HG03521 (cell line): Measurements from ENCODE around the gene CYS1.
"Not testable (repeated sequence)": the region's sequence is repeated elsewhere in the genome, so short reads cannot be mapped to it uniquely, and the experiment has no call there.

ENCODE experiments used
- ATAC-seq: cut with Tn5 transposase; IDR thresholded peaks from one replicate; pipeline ENCODE4 v1.9.1; 2021; ENCODE audit warnings: mild to moderate bottlenecking, moderate library complexity; ENCODE audit not compliant: unreplicated experiment

CYS1 gene

DNA sequence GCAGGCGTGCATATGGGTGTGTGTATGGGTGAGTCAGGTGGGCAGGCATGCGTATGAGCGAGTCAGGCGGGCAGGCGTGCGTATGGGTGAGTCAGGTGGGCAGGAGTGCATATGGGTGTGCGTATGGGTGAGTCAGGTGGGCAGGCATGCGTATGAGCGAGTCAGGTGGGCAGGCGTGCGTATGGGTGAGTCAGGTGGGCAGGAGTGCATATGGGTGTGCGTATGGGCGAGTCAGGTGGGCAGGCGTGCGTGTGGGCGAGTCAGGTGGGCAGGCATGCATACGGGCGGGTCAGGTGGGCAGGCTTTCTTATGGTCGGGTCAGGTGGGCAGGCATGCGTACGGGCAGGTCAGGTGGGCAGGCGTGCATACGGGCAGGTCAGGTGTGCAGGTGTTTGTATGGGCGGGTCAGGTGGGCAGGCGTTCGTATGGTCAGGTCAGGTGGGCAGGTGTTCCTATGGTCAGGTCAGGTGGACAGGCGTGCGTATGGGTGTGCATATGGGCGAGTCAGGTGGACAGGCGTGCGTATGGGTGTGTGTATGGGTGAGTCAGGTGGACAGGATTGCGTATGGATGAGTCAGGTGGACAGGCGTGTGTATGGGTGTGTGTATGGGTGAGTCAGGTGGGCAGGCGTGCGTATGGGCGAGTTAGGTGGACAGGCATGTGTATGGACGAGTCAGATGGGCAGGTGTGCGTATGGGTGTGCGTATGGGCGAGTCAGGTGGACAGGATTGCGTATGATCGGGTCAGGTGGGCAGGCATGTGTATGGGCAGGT, 65.6 kb downstream of the CYS1 start:
- ATAC-seq: no peak

DNA sequence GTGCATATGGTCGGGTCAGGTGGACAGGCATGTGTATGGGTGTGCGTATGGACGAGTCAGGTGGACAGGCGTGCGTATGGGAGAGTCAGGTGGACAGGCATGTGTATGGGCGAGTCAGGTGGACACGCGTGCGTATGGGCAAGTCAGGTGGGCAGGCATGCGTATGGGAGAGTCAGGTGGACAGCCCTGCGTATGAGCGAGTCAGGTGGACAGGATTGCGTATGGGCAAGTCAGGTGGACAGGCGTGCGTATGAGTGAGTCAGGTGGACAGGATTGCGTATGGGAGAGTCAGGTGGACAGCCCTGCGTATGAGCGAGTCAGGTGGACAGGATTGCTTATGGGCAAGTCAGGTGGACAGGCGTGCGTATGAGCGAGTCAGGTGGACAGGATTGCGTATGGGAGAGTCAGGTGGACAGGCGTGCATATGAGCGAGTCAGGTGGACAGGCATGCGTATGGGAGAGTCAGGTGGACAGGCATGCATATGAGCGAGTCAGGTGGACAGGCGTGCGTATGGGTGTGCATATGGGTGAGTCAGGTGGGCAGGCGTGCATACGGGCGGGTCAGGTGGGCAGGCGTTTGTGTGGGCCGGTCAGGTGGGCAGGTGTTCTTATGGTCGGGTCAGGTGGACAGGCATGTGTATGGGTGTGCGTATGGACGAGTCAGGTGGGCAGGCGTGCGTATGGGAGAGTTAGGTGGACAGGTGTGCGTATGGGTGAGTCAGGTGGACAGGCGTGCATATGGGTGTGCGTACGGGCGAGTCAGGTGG, 66.4 kb downstream of the CYS1 start:
- not testable (repeated sequence) for ATAC-seq

DNA sequence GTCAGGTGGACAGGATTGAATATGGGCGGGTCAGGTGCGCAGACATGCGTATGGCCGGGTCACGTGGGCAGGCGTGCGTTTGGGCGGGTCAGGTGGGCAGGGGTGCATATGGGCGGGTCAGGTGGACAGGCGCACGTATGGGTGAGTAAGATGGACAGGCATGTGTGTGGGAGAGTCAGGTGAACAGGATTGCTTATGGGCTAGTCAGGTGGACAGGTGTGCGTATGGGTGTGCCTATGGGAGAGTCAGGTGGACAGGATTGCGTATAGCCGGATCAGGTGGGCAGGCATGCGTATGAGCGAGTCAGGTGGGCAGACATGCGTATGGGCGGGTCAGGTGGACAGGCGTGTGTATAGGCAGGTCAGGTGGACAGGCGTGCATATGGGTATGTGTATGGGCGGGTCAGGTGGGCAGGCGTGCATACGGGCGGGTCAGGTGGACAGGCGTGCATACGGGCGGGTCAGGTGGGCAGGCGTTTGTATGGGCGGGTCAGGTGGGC, 67.2 kb downstream of the CYS1 start:
- no peak for ATAC-seq

DNA sequence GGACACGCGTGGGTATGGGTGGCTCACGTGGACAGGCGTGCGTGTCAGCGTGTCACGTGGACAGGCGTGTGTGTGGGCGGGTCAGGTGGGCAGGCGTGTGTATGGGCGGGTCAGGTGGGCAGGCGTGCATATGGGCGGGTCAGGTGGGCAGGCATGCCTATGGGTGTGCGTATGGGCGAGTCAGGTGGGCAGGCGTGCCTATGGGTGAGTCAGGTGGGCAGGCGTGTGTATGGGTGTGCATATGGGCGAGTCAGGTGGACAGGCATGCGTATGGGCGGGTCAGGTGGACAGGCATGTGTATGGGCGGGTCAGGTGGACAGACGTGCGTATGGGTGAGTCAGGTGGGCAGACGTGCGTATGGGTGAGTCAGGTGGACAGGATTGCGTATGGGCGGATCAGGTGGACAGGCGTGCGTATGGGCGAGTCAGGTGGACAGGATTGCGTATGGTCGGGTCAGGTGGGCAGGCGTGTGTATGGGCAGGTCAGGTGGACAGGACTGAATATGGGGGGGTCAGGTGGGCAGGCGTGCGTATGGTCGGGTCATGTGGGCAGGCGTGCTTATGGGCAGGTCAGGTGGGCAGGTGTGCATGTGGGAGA, 67.7 kb downstream of the CYS1 start:
- ATAC-seq: not testable (repeated sequence)

DNA sequence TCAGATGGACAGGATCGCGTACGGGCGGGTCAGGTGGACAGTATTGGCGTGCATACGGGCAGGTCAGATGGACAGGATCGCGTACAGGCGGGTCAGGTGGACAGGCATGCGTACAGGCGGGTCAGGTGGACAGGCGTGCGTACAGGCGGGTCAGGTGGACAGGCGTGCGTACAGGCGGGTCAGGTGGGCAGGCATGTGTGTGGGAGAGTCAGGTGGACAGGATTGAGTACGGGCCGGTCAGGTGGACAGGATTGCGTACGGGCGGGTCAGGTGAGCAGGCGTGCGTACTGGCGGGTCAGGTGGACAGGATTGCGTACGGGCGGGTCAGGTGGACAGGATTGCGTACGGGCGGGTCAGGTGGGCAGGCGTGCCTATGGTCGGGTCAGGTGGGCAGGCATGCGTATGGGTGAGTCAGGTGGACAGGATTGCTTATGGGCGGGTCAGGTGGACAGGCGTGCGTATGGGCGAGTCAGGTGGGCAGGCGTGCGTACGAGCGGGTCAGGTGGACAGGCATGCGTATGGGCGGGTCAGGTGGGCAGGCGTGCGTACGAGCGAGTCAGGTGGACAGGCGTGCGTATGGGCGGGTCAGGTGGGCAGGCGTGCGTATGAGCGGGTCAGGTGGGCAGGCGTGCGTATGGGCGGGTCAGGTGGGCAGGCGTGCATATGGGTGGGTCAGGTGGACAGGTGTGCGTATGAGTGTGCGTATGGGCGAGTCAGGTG, 68.4 kb downstream of the CYS1 start:
- ATAC-seq: not testable (repeated sequence)

DNA sequence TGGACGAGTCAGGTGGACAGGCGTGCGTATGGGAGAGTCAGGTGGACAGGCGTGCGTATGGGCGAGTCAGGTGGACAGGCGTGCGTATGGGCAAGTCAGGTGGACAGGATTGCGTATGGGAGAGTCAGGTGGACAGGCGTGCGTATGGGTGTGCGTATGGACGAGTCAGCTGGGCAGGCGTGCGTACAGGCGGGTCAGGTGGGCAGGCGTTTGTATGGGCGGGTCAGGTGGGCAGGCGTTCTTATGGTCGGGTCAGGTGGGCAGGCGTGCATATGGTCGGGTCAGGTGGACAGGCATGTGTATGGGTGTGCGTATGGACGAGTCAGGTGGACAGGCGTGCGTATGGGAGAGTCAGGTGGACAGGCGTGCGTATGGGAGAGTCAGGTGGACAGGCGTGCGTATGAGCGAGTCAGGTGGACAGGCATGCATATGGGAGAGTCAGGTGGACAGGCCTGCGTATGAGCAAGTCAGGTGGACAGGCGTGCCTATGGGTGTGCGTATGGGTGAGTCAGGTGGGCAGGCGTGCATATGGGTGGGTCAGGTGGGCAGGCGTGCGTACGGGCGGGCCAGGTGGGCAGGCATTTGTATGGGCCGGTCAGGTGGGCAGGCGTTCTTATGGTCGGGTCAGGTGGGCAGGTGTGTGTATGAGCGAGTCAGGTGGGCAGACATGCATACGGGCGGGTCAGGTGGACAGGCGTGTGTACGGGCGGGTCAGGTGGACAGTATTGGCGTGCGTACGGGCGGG, 69.2 kb downstream of the CYS1 start:
- not testable (repeated sequence) for ATAC-seq

DNA sequence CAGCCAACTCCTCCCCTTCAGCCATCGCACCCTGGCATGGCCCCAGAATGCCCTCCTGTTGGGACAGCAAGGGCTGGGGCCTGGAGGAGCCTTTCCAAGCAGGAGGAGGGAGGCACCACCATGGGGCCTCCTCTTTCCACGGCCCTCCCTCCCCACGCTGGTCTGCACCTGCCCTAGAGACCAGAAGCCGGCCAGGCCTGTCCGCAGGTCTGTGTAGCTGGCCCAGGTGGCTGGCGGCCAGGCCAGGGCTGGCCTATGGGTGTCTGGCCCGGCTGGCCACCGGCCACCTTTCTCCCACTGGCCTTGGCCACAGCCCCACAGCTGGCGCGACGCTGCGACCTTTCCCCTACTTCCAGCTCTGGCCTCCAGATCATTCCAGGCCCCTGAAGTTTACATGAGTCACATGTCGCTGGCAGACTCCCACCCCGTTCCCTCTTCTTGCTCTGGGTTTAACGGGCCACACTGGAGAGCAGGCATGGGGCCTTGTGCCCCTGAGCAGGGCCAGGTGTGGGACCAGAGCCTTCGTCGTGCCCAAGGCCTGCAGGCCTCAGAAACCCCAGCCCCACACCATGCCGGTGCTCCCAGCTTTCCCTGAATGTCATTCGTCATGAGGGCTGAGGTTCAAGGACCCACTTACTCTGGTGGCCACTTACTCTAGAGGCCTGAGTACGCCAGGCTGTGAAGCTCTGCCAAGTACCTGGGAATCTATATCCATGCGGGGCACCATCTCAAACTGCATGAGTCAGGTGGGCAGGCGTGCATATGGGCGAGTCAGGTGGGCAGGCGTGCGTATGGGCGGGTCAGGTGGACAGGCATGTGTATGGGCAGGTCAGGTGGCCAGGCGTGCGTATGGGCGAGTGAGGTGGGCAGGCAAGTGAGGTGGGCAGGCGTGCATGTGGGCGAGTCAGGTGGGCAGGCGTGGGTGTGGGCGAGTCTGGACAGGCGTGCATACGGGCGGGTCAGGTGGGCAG, 70.1 kb downstream of the CYS1 start:
- ATAC-seq: no peak

DNA sequence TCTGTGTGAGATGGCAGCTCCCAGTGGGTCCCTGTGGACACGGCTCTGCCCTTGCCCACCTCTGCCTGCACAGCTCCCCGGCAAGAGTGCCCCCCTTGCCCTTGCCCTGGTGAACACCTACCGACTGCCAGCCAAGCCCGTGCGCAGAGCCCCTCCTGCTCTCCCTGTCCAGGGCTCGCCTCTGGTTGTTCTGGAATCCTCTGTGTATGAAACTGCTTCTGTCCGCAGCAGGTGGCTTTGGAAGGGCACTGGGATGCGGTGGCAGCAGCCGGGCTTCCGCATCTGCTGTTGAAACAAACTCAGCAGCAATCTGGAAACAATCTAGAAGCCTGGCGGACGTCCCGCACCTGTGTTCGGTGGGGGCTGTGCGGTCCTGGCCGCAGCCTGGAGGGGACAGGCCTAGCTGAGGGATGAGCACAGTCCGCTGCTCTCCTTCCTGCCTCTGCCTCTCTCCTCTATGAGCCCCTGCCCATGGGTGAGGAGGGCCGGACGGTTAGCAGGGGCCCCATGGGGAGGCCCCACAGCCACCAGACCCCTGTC, 70.9 kb downstream of the CYS1 start:
- ATAC-seq: no peak

DNA sequence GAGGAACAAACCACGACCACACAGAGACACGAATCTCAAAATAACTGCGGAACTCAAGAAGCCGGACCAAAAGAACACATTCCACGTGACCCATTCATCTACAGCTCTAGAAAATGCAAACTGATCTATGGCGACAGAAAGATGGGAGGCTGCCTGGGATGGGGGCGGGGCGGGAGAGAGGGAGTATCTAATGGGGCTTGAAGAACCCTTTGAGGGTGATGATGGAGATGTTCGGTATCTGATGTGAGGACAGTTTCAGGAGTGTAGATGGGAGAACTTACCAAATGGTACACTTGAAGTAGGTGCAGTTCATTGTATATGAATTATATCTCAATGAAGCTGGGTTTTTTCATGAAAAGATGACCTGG, 71.4 kb downstream of the CYS1 start:
- ATAC-seq: no peak

DNA sequence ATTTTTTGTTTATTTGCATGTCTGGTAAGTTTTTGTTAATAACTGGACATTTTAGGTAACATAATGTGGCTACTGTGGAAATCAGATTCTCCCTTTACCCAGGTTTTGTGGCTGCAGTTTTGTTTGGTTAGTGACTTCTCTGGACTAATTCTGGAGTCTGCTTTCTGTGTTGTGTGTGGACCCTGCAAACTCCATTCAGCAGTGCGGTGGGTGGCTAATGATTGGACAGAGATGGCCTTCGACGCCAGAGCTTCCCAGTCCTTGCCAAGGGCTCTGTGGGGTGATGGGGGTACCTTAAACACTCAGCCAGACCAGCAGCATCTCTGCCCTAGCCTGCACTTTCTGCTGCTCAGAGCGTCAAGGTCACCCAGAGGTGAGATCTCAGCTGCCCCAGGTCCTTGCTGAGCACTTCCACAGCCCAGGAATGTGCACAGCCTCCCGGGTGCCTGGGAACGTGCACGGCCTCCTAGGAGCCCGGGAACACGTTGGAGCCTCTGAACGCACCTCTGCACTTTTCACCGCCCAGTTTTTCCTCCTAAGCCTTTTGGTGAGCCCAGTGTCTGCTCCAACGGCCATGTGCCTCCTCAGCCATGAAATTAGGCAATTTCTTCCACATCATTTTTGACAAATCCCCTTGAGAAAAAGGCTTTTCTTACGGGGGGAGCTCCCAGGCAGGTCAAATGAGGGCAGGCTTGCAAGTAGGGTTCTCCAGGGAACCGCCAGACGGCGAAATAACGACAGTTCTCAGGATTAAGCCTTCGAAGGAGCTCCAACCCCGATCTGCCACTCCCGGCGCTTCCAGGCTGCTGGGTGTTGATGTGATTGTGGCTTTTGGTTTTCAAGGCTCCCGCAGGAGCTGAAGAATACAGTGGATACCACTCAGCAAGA, 72.0 kb downstream of the CYS1 start:
- no peak for ATAC-seq

DNA sequence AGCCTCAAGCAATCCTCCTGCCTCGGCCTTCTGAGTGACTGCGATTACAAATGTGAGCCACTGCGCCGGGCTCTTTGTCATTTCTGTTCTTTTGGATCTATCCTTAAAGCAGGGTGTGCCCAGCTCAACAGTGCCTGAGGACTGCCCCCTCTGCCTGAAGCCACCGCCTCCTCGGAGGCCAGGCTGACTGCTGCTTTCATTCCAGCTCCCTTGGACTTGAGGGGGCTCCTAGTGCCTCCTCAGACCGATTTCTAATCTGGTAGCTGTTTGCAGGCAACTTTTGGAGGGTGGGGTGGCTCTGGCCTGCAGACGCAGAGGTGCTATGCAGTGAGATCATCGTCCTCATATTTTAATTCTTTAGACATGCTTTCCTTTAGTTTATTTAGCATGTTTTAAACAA, 72.8 kb downstream of the CYS1 start:
- no peak for ATAC-seq
